Testis (tissue), 2 donors: ENCODE results near the gene GNLY.

Source experiments
- POLR2A ChIP-seq: fragments of 450-650 bp; IDR thresholded peaks from one replicate; pipeline ENCODE4 v1.6.1; 2017; ENCODE audit warnings: antibody characterized with exemption, mild to moderate bottlenecking, moderate library complexity
- TF ChIP-seq, protein P1 (sequence below), 3 experiments: fragments of 450-650 bp in 2 of 3; fragments of 200-600 bp in 1 of 3; sonication (generic) in 1 of 3; IDR thresholded peaks; one replicate each; pipeline ENCODE4 v1.5.1; 2016 to 2019; ENCODE audit warnings: antibody characterized with exemption in 3 of 3, mild to moderate bottlenecking in 2 of 3, moderate library complexity in 1 of 3

DNA sequence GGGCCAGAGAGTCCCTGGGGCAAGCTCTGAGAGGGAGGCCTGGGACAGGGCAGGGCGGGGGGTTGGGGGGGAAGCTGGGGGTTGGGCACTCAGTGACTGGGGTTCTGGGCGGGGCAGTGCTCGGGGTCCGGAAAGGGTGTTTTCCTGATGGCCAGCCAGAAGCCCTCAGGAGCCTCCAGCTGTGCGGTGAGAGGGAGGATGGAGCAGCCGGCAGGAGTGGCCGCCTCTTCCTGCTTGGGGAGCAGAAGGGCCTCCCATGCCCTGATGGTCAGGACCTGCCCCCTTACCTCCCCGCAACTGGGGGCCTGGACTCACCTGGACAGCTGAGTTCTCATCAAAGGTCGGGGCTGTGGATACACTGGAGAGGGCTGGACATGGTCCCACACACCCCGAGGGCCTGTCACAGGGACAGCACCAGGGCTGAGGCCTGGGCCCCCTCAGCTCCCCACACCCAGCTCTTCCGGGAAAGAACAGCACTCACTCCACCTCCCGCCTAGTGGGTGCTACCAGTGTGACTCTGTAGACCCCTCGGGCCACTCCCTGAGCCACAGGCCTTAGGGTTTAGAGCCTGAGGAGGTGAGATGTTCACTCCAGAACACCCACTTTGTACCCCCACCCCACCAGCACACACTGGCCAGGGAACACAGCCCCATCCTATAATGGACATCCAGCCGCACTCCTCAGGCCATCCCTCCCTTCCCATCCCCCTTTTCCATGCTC, 32.9 kb upstream of the GNLY start:
- no peak for TF ChIP-seq POLR2A
- TF ChIP-seq, protein P1, sequence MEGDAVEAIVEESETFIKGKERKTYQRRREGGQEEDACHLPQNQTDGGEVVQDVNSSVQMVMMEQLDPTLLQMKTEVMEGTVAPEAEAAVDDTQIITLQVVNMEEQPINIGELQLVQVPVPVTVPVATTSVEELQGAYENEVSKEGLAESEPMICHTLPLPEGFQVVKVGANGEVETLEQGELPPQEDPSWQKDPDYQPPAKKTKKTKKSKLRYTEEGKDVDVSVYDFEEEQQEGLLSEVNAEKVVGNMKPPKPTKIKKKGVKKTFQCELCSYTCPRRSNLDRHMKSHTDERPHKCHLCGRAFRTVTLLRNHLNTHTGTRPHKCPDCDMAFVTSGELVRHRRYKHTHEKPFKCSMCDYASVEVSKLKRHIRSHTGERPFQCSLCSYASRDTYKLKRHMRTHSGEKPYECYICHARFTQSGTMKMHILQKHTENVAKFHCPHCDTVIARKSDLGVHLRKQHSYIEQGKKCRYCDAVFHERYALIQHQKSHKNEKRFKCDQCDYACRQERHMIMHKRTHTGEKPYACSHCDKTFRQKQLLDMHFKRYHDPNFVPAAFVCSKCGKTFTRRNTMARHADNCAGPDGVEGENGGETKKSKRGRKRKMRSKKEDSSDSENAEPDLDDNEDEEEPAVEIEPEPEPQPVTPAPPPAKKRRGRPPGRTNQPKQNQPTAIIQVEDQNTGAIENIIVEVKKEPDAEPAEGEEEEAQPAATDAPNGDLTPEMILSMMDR (IDR thresholded peaks at IDR 0.05) = no peak
